ENCODE data around the gene NKD2. TPM values are rescaled to one million over a fixed set of nuclear protein-coding genes. Genes with fewer than 3 reads are reported as not detected.

Gene NKD2
- total RNA-seq, 2 experiments from 2014 or later: 0.17 to 0.30 TPM

GRCh38 chr5:1013948-1014301 lies 5.3 kb downstream of the NKD2 start:
- peaks cover 17 to 33% of the 10 kb centered on the region in 2 experiments for H3K27me3 ChIP-seq (ENCODE audit: control insufficient read depth in 1 of 2, insufficient read depth in 2 of 2, low read length in 2 of 2)
- no peak overlapping the region for H3K4me3 ChIP-seq (ENCODE audit: low read length)
- Mint-ChIP-seq H3K27me3 (peaks cover 26% of the 10 kb centered on the region), H3K27ac (no peak overlapping the region), H3K9me3 (no peaks in the 10 kb centered on the region), H3K4me1 (ENCODE audit: low read depth) (peaks cover 5% of the 10 kb centered on the region), H3K36me3 (ENCODE audit: low read depth) (no peaks in the 10 kb centered on the region), H3K4me3 (no peak overlapping the region)
- no peaks in the 10 kb centered on the region for H3K36me3 ChIP-seq (ENCODE audit: insufficient read depth, low read length)
- peaks cover 0 to 8% of the 10 kb centered on the region in 2 experiments for H3K9me3 ChIP-seq (ENCODE audit: control insufficient read depth in 1 of 2, insufficient read depth in 1 of 2, low read length in 2 of 2)
- TF ChIP-seq CTCF (IDR thresholded peaks at IDR 0.05): no peak
- DNase-seq (no peak), ATAC-seq (ENCODE audit: poor library complexity) (no peak)
- intact Hi-C loops (cut with DNase I, micrococcal nuclease): no loop called here
- H3K4me1 ChIP-seq (ENCODE audit: insufficient read depth, low read length): peaks cover 8% of the 10 kb centered on the region
- ChIA-PET CTCF (no interaction called here), POLR2A (no interaction called here)
- H3K27ac ChIP-seq (ENCODE audit: low read depth in 1 of 2, low read length in 2 of 2): no peak overlapping the region

GRCh38 chr5:1014346-1014745 lies 5.7 kb downstream of the NKD2 start:
- Histone ChIP-seq H3K9me3 (ENCODE audit: control insufficient read depth in 1 of 2, insufficient read depth in 1 of 2, low read length in 2 of 2) (peaks cover 0 to 8% of the 10 kb centered on the region in 2 experiments), H3K4me1 (ENCODE audit: insufficient read depth, low read length) (peaks cover 8% of the 10 kb centered on the region), H3K4me3 (ENCODE audit: low read length) (no peak overlapping the region), H3K36me3 (ENCODE audit: insufficient read depth, low read length) (no peaks in the 10 kb centered on the region), H3K27me3 (ENCODE audit: control insufficient read depth in 1 of 2, insufficient read depth in 2 of 2, low read length in 2 of 2) (peaks cover 17 to 33% of the 10 kb centered on the region in 2 experiments), H3K27ac (ENCODE audit: low read depth in 1 of 2, low read length in 2 of 2) (no peak overlapping the region)
- Mint-ChIP-seq H3K4me1 (ENCODE audit: low read depth) (peaks cover 5% of the 10 kb centered on the region), H3K9me3 (no peaks in the 10 kb centered on the region), H3K27ac (no peak overlapping the region), H3K27me3 (peaks cover 26% of the 10 kb centered on the region), H3K4me3 (no peak overlapping the region), H3K36me3 (ENCODE audit: low read depth) (no peaks in the 10 kb centered on the region)
- no peak for ATAC-seq (ENCODE audit: poor library complexity)
- intact Hi-C loops (cut with DNase I, micrococcal nuclease): no loop called here
- DNase-seq: no peak
- ChIA-PET CTCF (no interaction called here), POLR2A (no interaction called here)
- TF ChIP-seq CTCF (IDR thresholded peaks at IDR 0.05): no peak

GRCh38 chr5:1014781-1015221 lies 6.2 kb downstream of the NKD2 start:
- Histone ChIP-seq H3K27me3 (ENCODE audit: control insufficient read depth in 1 of 2, insufficient read depth in 2 of 2, low read length in 2 of 2) (peaks cover 14 to 29% of the 10 kb centered on the region in 2 experiments), H3K4me3 (ENCODE audit: low read length) (no peak overlapping the region), H3K27ac (ENCODE audit: low read depth in 1 of 2, low read length in 2 of 2) (no peak overlapping the region), H3K9me3 (ENCODE audit: control insufficient read depth in 1 of 2, insufficient read depth in 1 of 2, low read length in 2 of 2) (peaks cover 0 to 5% of the 10 kb centered on the region in 2 experiments), H3K36me3 (ENCODE audit: insufficient read depth, low read length) (no peaks in the 10 kb centered on the region), H3K4me1 (ENCODE audit: insufficient read depth, low read length) (peaks cover 5% of the 10 kb centered on the region)
- POLR2A ChIA-PET: no interaction called here
- H3K27ac Mint-ChIP-seq: no peak overlapping the region
- no peaks in the 10 kb centered on the region for H3K36me3 Mint-ChIP-seq (ENCODE audit: low read depth)
- DNase-seq: no peak
- CTCF ChIA-PET: no interaction called here
- no peaks in the 10 kb centered on the region for H3K9me3 Mint-ChIP-seq
- intact Hi-C loops (cut with DNase I, micrococcal nuclease): no loop called here
- peaks cover 5% of the 10 kb centered on the region for H3K4me1 Mint-ChIP-seq (ENCODE audit: low read depth)
- peaks cover 23% of the 10 kb centered on the region for H3K27me3 Mint-ChIP-seq
- no peak for TF ChIP-seq CTCF (IDR thresholded peaks at IDR 0.05)
- ATAC-seq (ENCODE audit: poor library complexity): no peak
- H3K4me3 Mint-ChIP-seq: no peak overlapping the region

Measured in CD4-positive, alpha-beta T cell (primary cell).